Osteocyte (in vitro differentiated cells): ENCODE data around the gene TSPAN33. TPM values are rescaled to one million over a fixed set of nuclear protein-coding genes. Genes with fewer than 3 reads are reported as not detected.

Source experiments
- DNase-seq: peaks from one replicate; pipeline ENCODE4 v3.0.0; 2021; ENCODE audit warnings: mixed read lengths; ENCODE audit not compliant: unreplicated experiment; ENCODE audit errors: extremely low spot score
- H3K27ac Mint-ChIP-seq: one replicate; pipeline ENCODE4 v1.8.0; 2021; ENCODE audit warnings: mild to moderate bottlenecking, mixed read lengths; ENCODE audit not compliant: unreplicated experiment
- H3K27me3 Mint-ChIP-seq: one replicate; pipeline ENCODE4 v1.8.0; 2021; ENCODE audit warnings: mixed read lengths; ENCODE audit not compliant: unreplicated experiment
- H3K36me3 Mint-ChIP-seq: one replicate; pipeline ENCODE4 v1.8.0; 2021; ENCODE audit warnings: mixed read lengths; ENCODE audit not compliant: unreplicated experiment
- H3K4me1 Mint-ChIP-seq: one replicate; pipeline ENCODE4 v1.8.0; 2021; ENCODE audit warnings: mixed read lengths; ENCODE audit not compliant: unreplicated experiment
- H3K4me3 Mint-ChIP-seq: one replicate; pipeline ENCODE4 v1.8.0; 2021; ENCODE audit warnings: mild to moderate bottlenecking, moderate library complexity, mixed read lengths; ENCODE audit not compliant: unreplicated experiment
- H3K9me3 Mint-ChIP-seq: one replicate; pipeline ENCODE4 v1.8.0; 2021; ENCODE audit warnings: mixed read lengths; ENCODE audit not compliant: unreplicated experiment
- total RNA-seq: library from RNA; stranded (reverse); gene quantifications from 2 replicates; pipeline ENCODE4 v1.2.1, GENCODE V29; 2021
- TF ChIP-seq, protein P1 (sequence below): fragments of 200-600 bp; sonication (generic); IDR thresholded peaks from 2 replicates; pipeline ENCODE4 v1.5.0; 2021; ENCODE audit warnings: antibody characterized with exemption, mild to moderate bottlenecking, moderate library complexity

The TSPAN33 gene
- total RNA-seq, 1 donor from 2014 or later = 1.2 TPM

DNA sequence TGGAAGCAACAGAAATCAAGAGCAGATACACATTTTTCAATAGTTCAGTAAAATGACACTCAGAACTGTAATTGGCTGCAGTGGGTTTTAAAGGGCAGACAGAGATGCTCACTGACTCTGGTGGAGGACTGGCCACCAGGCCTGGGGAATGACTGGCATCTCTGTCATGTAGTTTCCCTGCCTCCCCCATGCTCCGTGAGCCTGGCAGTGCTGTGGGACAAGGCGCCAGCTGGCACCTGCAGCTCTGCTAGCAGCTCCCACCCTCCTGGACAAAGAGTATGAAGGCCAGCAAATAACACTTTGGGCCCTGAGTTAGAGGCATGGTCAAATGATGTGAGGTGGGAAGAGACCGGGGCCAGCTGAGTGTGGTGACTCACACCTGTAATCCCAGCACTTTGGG lies 15.0 kb downstream of the TSPAN33 start:
- Mint-ChIP-seq H3K4me1 (no peaks in the 10 kb centered on the region), H3K4me3 (no peak overlapping the region), H3K27me3 (peaks cover 53% of the 10 kb centered on the region), H3K9me3 (no peaks in the 10 kb centered on the region), H3K27ac (no peak overlapping the region), H3K36me3 (no peaks in the 10 kb centered on the region)
- TF ChIP-seq, protein P1, sequence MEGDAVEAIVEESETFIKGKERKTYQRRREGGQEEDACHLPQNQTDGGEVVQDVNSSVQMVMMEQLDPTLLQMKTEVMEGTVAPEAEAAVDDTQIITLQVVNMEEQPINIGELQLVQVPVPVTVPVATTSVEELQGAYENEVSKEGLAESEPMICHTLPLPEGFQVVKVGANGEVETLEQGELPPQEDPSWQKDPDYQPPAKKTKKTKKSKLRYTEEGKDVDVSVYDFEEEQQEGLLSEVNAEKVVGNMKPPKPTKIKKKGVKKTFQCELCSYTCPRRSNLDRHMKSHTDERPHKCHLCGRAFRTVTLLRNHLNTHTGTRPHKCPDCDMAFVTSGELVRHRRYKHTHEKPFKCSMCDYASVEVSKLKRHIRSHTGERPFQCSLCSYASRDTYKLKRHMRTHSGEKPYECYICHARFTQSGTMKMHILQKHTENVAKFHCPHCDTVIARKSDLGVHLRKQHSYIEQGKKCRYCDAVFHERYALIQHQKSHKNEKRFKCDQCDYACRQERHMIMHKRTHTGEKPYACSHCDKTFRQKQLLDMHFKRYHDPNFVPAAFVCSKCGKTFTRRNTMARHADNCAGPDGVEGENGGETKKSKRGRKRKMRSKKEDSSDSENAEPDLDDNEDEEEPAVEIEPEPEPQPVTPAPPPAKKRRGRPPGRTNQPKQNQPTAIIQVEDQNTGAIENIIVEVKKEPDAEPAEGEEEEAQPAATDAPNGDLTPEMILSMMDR = no peak
- DNase-seq = no peak

DNA sequence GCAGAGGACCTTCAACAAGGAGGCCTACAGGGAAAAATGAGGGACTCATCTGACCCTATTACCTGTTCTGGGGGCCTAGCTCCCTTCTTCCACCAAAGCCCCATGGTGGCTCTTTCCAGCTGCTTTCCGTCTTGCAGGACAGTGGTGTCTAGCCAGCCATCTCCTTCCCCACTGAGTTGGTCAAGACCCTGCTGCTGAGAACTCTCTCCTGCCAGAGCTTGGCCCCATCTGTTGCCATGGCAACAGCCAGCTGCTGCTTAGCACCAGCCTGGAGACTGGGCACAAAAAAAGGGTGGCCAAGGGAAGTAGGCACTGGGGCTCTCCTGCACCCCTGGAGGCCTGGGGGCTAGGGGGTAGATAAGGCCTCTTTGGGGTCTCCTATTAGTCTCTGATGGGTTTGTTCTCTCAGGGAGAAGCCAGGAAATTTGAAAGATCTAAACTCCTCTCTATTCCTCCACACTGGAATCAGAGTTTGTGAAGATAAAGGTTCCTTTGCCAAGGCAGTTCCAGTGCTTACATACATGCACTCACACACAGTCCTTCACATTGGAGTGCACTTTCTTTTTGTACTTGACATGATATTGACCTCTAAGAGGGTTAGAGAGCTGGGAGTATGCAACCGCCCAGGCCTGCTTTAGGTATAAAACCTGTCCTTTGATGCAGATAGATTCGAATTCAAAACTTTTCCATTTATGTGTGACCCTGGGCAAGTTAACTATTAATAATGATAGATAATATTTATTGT lies 15.8 kb downstream of the TSPAN33 start:
- Mint-ChIP-seq H3K27me3 (peaks cover 51% of the 10 kb centered on the region), H3K4me3 (no peak overlapping the region), H3K9me3 (no peaks in the 10 kb centered on the region), H3K4me1 (no peaks in the 10 kb centered on the region), H3K27ac (no peak overlapping the region), H3K36me3 (no peaks in the 10 kb centered on the region)
- TF ChIP-seq, protein P1 = no peak
- DNase-seq = no peak

DNA sequence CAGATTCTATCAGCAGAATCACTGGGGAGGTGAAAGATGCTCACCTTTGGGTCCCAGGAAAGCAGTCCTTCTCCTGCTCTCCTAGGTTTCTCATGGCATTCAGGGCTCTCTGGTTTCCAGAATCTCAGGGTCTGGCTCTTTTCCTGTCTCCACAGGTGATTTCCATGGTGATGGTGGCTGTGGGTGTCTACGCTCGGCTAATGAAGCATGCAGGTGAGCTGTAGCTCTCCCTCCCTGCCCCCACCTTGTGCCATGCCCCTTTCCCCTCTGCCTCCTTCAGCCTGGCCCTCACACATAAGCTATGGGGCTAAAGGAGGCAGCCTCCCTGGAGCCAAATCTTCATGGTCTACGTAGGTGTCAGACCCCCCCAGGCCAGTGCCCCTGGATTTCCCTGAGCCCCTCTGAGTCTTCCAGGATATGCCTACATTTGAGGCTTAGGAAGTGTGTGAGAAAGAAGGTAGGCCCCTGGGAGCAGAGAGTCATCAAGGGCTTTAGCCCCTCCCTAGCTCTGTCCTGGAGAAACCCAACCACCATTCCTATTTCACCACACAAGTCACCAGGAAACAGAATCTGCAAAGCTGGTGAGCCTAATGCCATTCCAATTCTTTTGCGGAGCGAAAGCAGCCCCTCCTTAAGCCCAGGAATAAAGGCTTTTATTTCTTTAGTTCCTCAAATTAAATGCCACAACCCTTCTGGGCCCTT lies 17.2 kb downstream of the TSPAN33 start:
- Mint-ChIP-seq H3K4me3 (no peak overlapping the region), H3K36me3 (no peaks in the 10 kb centered on the region), H3K27me3 (peaks cover 49% of the 10 kb centered on the region), H3K27ac (no peak overlapping the region), H3K9me3 (no peaks in the 10 kb centered on the region), H3K4me1 (no peaks in the 10 kb centered on the region)
- no peak for DNase-seq
- TF ChIP-seq, protein P1 = no peak

DNA sequence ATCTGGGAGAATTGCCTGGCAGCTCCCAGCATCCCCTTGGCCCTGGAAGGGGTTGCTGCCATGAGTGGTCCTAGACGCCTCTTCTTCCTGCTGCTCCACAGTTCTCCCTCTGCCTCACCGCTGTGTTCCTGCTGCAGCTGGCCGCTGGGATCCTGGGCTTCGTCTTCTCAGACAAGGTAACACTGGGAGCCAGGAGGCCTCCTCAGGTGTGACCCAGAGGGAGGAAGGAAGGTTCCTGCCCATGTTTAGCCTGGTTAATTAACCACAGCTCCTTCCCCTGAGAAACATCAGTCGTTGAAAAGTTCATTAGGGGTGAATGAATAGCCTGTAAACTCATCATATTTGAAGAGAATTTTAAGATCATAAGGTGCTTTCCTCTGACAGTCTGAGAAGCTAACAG lies 18.2 kb downstream of the TSPAN33 start:
- H3K4me3 Mint-ChIP-seq = no peak overlapping the region
- TF ChIP-seq, protein P1 = no peak
- no peak overlapping the region for H3K27ac Mint-ChIP-seq
- H3K9me3 Mint-ChIP-seq = no peaks in the 10 kb centered on the region
- peaks cover 50% of the 10 kb centered on the region for H3K27me3 Mint-ChIP-seq
- no peaks in the 10 kb centered on the region for H3K36me3 Mint-ChIP-seq
- no peak for DNase-seq
- no peaks in the 10 kb centered on the region for H3K4me1 Mint-ChIP-seq

DNA sequence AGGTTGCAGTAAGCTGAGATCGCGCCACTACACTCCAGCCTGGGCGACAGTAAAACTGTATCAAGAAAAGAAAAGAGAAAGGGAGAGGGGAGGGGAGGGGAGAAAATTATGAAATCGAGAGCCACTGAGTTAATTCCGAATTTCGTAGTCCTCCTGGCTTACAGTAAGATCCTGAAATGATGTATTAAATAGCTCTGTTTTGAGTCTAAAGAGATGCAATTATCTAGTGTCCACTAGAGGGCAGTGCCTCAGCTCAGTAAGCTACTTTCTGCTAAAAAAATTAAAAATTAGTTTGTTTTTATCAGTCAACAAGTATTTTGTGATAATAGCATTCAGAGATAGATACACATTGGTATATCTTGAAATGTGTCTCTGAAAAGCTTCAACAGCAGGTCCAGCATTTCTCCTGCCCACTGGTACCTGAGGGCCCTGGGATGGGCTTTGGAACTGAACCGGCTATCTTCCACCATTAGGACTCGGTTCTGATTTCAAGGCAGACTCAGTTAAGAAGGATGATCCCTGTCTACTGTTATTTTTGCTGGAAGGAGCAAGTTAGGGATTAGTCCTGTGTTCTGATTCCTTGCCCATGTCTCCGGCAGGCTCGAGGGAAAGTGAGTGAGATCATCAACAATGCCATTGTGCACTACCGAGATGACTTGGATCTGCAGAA lies 19.5 kb downstream of the TSPAN33 start:
- H3K36me3 Mint-ChIP-seq = no peaks in the 10 kb centered on the region
- no peak for DNase-seq
- TF ChIP-seq, protein P1 = peak; percentile 86
- peaks cover 4% of the 10 kb centered on the region for H3K4me1 Mint-ChIP-seq
- H3K27me3 Mint-ChIP-seq = peaks cover 44% of the 10 kb centered on the region
- H3K4me3 Mint-ChIP-seq = no peak overlapping the region
- no peak overlapping the region for H3K27ac Mint-ChIP-seq
- H3K9me3 Mint-ChIP-seq = no peaks in the 10 kb centered on the region
